Hematopoietic multipotent progenitor cell (in vitro differentiated cells): Measurements from ENCODE around the gene ZBED3. TPM values are rescaled to one million over a fixed set of nuclear protein-coding genes. Genes with fewer than 3 reads are reported as not detected.
"Not testable (repeated sequence)": the region's sequence is repeated elsewhere in the genome, so short reads cannot be mapped to it uniquely, and the experiment has no call there.

ENCODE experiments used
- DNase-seq, 3 donors: peaks; one replicate each; pipeline ENCODE4 v3.0.0-alpha.2; 2011 to 2015; ENCODE audit warnings: low read depth in 2 of 3, low spot score in 2 of 3
- total RNA-seq: library from RNA; depleted of rRNA; stranded (reverse); fragments of >200 nt; gene quantifications from one replicate; pipeline ENCODE4 v1.2.3, GENCODE V29; 2012

ZBED3 gene, protein sequence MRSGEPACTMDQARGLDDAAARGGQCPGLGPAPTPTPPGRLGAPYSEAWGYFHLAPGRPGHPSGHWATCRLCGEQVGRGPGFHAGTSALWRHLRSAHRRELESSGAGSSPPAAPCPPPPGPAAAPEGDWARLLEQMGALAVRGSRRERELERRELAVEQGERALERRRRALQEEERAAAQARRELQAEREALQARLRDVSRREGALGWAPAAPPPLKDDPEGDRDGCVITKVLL
- 7.0 TPM for total RNA-seq

GRCh38 chr5:77086689-77087483, at the start of gene ZBED3:
Gene ZBED3, minus strand, starts transcription at chr5:77087285. Its CDS starts 9,407 bp downstream, at chr5:77077878.
- DNase-seq, result peak; percentile 10 to 93 (median 85)

DNA sequence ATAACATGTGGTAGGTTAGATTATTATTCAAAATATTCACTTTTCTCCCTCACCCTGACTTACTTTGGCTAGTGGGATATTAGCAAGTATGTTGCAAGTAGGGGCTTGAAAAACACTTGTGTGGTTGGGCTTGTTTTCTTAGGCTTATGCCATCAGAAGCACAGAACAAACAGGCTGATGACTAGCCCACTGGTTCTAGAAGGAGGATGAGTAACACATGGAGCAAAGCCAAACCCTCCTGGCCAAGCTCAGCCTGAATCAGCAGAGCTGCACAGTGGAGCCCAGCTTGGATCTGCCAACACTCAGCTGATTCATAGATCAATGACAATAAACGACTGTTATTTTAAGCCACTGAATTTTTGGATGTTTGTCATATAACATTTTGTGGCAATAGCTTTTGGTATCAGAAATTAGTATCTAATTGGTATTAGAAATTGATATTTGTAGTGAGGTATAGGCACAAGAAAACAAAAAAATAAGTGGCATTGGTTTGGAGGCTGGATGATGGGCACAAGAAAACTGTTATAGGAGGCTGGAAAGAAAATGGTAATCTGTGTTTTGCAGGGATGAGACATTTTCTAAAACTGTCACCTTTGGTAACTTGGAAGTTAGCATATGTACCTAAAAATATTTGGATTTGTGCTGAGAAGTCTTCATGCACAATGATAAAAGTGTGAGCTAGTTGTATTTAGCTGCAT, 46.1 kb upstream of the ZBED3 start:
- DNase-seq, result no peak

DNA sequence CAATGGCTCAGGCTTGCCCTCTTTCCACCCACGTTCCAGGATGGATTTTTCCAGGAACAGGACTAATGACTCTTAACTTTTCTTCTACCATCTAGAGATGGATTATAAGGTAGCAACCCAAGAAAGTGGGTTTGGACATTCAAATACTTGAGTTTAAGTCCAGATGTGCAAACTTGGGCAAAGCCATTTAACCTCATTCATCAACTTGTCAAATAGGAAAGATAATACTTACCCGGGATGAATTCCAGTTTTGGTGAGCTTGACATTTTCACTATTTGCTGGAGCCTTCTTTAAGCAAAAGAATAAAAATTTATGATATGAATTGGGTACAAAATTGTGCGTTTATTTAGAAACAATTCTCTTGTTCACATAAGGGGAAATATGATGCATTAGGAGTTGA, 44.3 kb upstream of the ZBED3 start:
- DNase-seq, result no peak

- peak in 2 of 3 donors; percentile 39 to 68 for DNase-seq
These were observed 42.4 kb upstream of the ZBED3 start for GRCh38 chr5:77129391-77129990.

DNA sequence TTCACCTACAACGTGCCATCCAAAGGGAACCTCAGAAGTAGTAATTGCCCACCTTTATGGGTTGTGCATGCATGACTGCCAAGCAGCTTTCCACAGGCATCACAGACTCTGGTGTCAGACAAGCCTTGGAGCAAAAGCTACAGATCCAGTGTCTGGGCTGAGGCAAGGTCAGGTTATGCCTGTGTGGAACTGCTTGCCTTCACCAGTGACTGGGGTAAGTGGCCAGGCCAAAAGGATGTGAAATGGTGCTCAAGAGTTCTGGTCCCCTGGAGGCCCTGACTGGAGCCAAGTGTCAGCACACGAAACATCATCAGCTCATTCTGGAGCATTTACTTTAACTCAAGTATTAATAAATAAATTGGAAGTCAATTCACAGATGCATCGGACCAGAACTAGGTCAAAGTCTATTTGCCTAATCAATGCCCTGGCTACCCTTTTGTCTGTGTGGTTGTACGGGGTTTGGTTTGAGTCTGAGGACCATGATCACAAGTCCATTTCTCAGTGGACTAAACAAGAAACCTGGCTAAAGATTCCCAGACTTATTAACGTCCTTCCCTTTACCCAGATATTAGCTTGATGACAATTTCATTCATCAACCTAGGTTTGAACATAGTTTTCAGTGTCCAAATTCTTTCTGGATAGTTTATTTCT, 41.5 kb upstream of the ZBED3 start:
- DNase-seq, result no peak

DNA sequence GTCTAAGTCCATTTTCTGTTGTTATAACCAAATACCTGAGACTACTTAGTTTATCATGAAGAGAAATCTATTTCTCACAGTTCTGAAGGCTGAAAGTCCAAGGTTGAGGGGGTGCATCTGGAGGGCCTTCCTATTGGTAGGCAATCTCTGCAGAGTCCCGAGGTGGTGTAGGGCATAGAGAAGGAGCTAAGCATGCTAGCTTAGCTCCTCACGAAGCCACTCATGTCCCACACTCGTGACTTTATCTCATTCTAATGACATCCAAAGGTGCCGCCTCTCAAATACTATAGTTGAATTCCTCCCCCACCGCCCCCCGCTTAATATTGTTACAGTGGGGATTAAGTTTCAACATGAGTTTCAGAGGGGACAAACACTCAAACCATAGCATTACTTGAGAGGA, 36.0 kb upstream of the ZBED3 start:
- no peak for DNase-seq

- DNase-seq, result no peak
These were observed 33.6 kb upstream of the ZBED3 start for GRCh38 chr5:77120706-77121105.

DNA sequence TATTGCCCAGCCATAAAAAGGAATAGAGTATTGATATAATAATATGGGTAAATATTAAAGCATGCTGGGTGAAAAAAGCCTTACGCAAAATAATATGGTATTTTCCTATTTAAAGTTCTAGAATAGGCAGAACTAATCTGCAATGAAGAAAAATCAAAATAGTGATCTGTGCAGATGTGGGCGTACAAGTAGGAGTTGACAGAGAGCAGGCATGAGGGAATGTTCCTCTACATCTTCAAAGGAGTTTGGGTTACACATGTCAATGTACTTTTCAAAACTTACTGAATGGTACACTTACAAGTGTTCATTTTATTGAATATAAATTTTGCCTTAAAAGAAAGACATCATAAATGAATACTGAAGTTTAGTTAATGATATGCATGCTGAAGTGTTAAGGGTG, 33.0 kb upstream of the ZBED3 start:
- DNase-seq, result no peak

GRCh38 chr5:77117161-77117560, 30.1 kb upstream of the ZBED3 start:
- DNase-seq, result peak in 2 of 3 donors; percentile 3 to 40

DNA sequence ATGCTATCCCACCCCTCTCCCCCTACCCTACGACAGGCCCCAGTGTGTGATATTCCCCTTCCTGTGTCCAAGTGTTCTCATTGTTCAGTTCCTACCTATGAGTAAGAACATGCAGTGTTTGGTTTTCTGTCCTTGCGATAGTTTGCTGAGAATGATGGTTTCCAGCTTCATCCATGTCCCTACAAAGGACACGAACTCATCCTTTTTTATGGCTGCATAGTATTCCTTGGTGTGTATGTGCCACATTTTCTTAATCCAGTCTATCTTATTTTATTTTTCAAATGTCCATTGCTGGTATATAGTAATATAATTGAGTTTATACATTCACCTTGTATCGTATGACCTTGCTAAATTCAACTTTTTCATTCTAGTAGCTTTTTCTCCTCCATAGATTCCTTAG, 19.9 kb upstream of the ZBED3 start:
- not testable (repeated sequence) for DNase-seq

DNA sequence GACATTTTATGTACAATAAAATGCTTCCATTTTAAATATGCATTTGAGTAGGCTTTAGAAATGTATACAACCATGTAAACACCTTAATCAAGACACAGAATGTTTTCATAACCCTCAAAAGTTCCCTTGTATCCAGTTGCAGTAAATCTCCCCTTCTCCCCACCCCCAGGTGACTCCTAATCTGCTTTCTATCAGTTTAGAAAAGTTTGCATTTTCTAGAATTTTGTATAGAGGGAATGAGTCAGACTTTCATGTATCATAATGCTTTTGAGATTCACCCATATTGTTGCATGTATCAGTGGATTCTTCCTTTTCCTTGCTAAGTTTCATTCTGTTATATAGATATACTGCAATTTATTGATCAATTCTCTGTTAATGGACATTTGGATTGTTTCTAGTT, 17.7 kb upstream of the ZBED3 start:
- no peak for DNase-seq

DNA sequence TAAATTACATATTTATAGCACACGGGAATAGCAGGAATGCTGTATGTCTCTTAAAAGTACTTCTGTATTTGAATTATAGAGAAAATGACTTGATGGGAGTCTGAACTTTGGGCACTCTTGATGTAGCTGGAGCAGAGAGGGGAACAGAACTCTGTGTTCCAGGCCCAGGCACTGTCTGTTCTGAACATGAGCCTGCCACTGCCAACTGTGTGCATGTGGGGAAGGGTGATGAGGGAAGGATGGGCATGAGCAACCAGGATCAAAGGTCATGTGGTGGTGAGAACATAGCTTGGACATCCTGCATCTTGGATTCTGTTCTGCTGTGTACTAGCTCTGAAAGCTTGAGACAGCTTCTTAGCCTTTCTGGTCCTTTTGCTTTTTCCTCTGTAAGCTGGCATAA, 16.4 kb upstream of the ZBED3 start:
- no peak for DNase-seq

DNA sequence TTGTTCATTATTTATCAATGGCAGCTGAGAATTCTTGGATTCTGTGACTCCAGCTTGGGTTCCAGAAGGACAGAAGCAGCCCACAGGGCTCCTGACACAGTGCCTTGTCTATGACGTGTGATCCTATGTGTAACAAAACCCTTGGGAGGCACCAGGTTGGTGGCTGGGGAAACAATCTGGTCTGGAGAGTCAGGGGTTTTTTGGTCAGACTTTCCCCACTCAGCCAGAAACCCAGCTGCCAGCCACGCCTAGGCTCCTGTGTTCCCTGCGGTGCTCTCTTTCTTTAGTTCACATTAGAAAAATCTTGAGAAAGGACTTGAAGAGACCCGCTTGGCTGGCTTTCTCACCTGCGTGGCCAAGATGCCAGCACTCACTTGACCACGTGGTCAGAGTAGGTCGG, 15.5 kb upstream of the ZBED3 start:
- no peak for DNase-seq

GRCh38 chr5:77101298-77101697, 14.2 kb upstream of the ZBED3 start:
- no peak for DNase-seq

DNA sequence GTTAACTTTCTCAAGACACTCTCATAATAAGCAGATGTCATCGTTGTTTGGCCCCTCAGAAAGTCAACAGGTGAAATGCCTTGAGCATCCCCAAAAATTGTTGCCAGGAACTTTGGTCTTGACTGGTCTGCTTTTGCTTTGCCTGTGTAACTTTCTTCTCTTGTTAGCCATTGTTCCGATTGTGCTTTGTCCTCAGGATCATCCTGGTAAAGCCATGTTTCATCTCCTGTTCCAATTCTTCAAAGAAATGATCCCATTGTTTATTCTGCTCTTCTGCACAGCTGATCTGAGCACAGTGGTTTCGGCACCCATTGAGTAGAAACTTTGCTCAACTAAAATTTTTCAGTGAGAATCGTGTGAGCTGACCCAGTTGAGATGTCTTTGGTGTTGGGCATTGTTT, 8.1 kb upstream of the ZBED3 start:
- DNase-seq, result no peak

DNA sequence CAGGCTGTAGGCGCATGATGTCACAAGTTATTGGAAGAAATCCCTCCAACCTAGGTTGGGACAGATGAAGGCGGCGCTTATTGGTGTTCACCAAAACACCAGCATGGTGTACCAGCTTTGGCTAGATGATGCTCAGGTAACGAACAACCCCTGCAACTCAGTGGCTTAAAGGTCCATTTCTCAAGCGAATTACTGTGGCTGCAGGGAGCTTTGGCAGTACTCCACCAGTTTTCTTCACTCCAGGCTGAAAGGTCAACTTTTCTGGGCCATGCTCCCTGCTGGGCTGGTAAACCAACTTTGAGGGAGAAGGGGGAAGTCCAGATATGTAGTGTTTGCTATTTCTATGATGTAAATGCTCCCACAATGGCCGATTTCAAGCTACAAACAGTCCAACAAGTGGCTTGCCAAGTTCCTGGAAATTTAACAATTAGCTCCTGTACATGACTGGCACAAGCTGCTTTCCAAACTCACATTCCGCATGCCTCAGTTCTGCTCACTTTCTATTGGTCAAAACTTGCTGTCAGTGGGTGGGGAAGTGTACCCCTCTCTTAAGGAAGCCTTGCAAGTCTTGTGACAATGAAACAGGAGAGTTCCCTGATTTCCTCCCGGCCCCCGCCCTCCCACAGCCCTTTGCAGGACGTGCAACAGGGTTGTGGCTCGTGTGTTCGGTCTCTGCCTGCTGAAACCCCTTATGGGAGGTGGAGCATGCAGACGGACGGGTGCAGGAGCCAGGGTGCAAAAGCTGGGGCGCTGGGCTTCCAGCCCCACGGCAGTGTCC, 588 bp upstream of the ZBED3 start:
- DNase-seq, result peak in 1 of 3 donors; percentile 20

DNA sequence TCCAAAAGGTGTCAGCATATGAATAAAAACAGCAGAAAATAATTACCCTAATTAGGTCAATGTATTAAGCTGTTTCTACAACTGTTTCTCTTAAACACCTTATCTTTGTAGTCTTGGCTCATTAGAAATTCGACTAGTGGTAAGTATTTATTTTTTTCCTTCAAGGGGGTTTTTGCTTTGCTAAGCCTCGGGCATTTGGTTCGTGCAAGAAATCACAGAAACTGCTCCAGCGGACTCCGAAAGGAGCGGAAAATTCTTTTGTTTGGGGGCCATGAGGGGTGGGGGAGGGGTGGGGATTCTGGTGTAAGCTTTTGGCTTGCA, 757 bp downstream of the ZBED3 start:
- DNase-seq, result no peak

- DNase-seq, result no peak
These were observed 4.0 kb downstream of the ZBED3 start for GRCh38 chr5:77083088-77083487.

- no peak for DNase-seq
These were observed 4.8 kb downstream of the ZBED3 start for GRCh38 chr5:77082280-77082679.

- DNase-seq, result no peak
These were observed 6.2 kb downstream of the ZBED3 start for GRCh38 chr5:77080905-77081304.
